Measurements from ENCODE around the gene TENT4A.

Gene TENT4A

DNA sequence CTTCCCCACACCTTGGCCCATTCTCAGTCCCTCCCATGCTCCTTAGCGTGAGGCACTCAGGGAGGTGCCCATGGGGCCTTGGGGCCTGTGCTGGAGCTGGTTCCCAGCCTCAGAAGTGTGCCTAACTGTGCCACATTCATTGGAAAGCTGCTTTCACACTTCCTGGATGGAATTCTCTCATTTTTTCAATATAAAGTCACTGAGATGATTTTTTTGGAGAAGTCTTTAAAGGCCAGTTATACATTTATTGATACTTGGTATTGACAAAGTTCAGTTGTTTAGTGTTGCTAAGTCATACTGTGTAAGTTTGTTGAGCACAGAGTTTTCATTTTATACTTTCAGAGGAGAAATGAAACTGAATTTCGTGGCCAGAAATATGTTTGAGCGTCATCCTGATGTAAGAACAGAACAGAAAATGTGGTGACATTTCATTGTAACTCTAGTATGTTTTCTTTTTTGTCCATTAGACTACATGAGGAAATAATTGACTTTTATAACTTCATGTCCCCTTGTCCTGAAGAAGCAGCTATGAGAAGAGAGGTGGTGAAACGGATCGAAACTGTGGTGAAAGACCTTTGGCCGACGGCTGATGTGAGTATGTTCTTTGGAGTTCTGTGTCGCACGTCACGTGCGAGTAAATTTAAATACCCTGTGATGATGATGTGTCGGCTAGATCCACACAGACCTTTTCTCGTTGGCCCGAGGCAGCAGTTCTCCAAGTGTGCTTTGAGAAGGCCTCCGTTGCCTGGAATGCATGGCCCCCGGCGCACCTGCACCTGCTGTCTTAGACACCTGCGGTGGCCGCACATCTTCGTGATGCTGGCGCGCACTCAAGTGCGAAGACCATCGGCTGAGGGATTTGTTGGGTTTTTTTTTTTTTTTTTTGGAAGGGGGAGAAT, 24.1 kb downstream of the TENT4A start:
- Histone ChIP-seq H3K27ac (ENCODE audit: insufficient read depth, low read length, poor library complexity, severe bottlenecking) (no peak overlapping the region), H3K4me3 (ENCODE audit: insufficient read depth, low read depth, low read length, poor library complexity, severe bottlenecking) (no peak overlapping the region)
- DNase-seq = no peak

DNA sequence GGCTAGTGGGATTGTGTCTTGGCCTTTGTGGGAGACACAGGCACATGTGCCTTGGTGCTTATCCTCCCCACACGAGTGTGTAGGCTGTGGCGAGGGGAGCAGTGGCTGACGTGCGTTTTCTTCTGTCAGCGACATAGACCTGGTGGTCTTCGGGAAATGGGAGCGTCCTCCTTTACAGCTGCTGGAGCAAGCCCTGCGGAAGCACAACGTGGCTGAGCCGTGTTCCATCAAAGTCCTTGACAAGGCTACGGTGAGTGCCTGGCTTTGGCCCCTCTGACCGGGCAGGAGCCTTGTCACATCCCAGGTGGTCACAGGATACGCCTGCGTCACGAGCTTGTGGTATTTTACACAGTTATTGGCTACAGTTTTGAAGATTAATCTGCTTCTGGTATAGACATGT, 26.4 kb downstream of the TENT4A start:
- no peaks in the 10 kb centered on the region for H3K4me1 ChIP-seq (ENCODE audit: control insufficient read depth, insufficient read depth, low read length, poor library complexity, severe bottlenecking)
- H3K4me3 ChIP-seq (ENCODE audit: insufficient read depth, low read depth, low read length, poor library complexity, severe bottlenecking) = no peak overlapping the region
- H3K27me3 ChIP-seq (replicated peaks; ENCODE audit: control insufficient read depth, insufficient read depth, low read length, poor library complexity, severe bottlenecking) = no peaks in the 10 kb centered on the region
- DNase-seq = no peak
- peaks cover 58% of the 10 kb centered on the region for H3K36me3 ChIP-seq (ENCODE audit: control insufficient read depth, insufficient read depth, low read length)
- no peaks in the 10 kb centered on the region for H3K9me3 ChIP-seq (ENCODE audit: control insufficient read depth, low read length)
- no peak overlapping the region for H3K27ac ChIP-seq (ENCODE audit: insufficient read depth, low read length, poor library complexity, severe bottlenecking)

More for the DNA sequence above, 24.1 kb downstream of the TENT4A start:
- Histone ChIP-seq H3K27me3 (replicated peaks; ENCODE audit: control insufficient read depth, insufficient read depth, low read length, poor library complexity, severe bottlenecking) (no peaks in the 10 kb centered on the region), H3K4me1 (ENCODE audit: control insufficient read depth, insufficient read depth, low read length, poor library complexity, severe bottlenecking) (no peaks in the 10 kb centered on the region), H3K36me3 (ENCODE audit: control insufficient read depth, insufficient read depth, low read length) (peaks cover 40% of the 10 kb centered on the region), H3K9me3 (ENCODE audit: control insufficient read depth, low read length) (no peaks in the 10 kb centered on the region)

DNA sequence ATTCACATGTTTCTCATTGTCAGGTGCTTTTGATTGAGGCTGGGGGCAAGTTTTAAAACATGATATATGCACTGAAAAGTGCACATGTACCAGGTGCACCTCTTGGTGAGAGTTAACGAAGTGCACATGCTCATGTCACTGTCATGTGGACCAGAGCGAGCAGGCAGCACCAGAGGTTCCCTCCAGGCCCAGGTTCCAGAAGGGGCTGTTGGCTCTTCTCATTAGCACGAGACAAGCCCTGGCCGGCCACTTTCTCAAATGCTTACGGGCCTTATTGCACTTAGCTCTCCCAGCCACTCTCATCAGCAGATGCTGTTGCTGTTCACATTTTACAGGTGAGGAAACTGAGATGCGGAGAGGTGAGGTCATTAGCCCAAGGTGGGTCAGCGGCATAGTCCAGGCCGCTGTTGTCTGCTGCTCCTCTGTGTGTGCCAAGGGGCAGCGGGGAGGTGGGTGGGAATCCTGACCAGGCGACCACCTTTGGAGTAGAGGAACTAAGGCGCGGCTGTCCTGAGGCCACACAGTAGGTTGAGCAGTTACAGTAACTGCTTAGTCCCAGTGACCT, 27.4 kb downstream of the TENT4A start:
- Histone ChIP-seq H3K4me3 (ENCODE audit: insufficient read depth, low read depth, low read length, poor library complexity, severe bottlenecking) (no peak overlapping the region), H3K4me1 (ENCODE audit: control insufficient read depth, insufficient read depth, low read length, poor library complexity, severe bottlenecking) (no peaks in the 10 kb centered on the region), H3K27me3 (replicated peaks; ENCODE audit: control insufficient read depth, insufficient read depth, low read length, poor library complexity, severe bottlenecking) (no peaks in the 10 kb centered on the region), H3K27ac (ENCODE audit: insufficient read depth, low read length, poor library complexity, severe bottlenecking) (no peak overlapping the region), H3K36me3 (ENCODE audit: control insufficient read depth, insufficient read depth, low read length) (peaks cover 58% of the 10 kb centered on the region), H3K9me3 (ENCODE audit: control insufficient read depth, low read length) (no peaks in the 10 kb centered on the region)
- DNase-seq = no peak

DNA sequence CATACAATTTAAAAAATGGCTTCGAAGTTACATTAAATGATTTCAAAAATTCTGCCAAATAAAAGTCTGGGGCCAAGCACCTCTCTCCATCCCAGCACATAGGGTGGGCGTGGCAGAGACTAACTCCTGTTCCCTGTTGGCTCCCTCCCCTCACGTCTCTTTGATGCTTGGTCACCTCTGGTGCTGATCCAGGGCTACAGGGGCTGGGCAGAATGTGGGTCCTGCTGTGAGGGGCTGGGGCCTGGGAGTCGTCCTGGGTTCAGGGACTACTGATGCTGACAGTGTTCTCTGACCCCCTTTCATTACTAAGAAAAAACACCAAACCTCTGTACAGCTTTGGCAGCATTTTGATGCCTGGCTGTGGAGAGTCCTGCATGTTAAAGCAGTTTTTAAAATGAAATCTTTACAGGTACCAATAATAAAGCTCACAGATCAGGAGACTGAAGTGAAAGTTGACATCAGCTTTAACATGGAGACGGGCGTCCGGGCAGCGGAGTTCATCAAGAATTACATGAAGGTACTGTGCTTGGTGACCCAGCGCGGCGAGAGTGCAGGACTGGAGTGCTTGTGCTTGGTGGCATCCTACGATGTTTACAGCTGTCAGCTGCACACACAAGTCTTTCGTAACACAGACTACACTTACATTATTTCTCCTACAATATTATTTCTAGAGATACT, 29.0 kb downstream of the TENT4A start:
- peaks cover 71% of the 10 kb centered on the region for H3K36me3 ChIP-seq (ENCODE audit: control insufficient read depth, insufficient read depth, low read length)
- H3K4me1 ChIP-seq (ENCODE audit: control insufficient read depth, insufficient read depth, low read length, poor library complexity, severe bottlenecking) = no peaks in the 10 kb centered on the region
- no peak overlapping the region for H3K4me3 ChIP-seq (ENCODE audit: insufficient read depth, low read depth, low read length, poor library complexity, severe bottlenecking)
- no peaks in the 10 kb centered on the region for H3K9me3 ChIP-seq (ENCODE audit: control insufficient read depth, low read length)
- no peak for DNase-seq
- H3K27ac ChIP-seq (ENCODE audit: insufficient read depth, low read length, poor library complexity, severe bottlenecking) = no peak overlapping the region
- no peaks in the 10 kb centered on the region for H3K27me3 ChIP-seq (replicated peaks; ENCODE audit: control insufficient read depth, insufficient read depth, low read length, poor library complexity, severe bottlenecking)

DNA sequence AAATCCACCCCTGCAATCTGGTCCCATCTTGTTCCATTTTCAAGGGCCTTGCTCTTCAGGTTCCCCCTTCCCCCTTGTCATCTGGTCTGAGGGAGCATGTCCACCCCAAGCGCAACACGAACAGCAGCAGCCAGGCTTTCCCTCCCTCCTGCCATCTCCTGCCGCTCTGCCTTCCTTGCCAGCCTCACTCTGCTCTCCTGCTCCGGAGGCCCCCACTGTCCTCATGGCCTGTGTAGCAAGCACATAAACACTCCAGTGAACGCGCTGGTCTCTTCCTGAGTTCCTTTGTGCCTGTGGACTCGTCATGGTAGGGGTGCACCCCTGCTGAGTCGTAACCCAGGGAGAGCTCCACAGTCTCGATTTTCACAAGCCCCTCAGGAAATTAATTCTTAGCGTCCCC, 29.9 kb downstream of the TENT4A start:
- H3K4me3 ChIP-seq (ENCODE audit: insufficient read depth, low read depth, low read length, poor library complexity, severe bottlenecking) = no peak overlapping the region
- H3K36me3 ChIP-seq (ENCODE audit: control insufficient read depth, insufficient read depth, low read length) = peaks cover 65% of the 10 kb centered on the region
- no peaks in the 10 kb centered on the region for H3K9me3 ChIP-seq (ENCODE audit: control insufficient read depth, low read length)
- no peak overlapping the region for H3K27ac ChIP-seq (ENCODE audit: insufficient read depth, low read length, poor library complexity, severe bottlenecking)
- no peaks in the 10 kb centered on the region for H3K4me1 ChIP-seq (ENCODE audit: control insufficient read depth, insufficient read depth, low read length, poor library complexity, severe bottlenecking)
- DNase-seq = no peak
- no peaks in the 10 kb centered on the region for H3K27me3 ChIP-seq (replicated peaks; ENCODE audit: control insufficient read depth, insufficient read depth, low read length, poor library complexity, severe bottlenecking)

DNA sequence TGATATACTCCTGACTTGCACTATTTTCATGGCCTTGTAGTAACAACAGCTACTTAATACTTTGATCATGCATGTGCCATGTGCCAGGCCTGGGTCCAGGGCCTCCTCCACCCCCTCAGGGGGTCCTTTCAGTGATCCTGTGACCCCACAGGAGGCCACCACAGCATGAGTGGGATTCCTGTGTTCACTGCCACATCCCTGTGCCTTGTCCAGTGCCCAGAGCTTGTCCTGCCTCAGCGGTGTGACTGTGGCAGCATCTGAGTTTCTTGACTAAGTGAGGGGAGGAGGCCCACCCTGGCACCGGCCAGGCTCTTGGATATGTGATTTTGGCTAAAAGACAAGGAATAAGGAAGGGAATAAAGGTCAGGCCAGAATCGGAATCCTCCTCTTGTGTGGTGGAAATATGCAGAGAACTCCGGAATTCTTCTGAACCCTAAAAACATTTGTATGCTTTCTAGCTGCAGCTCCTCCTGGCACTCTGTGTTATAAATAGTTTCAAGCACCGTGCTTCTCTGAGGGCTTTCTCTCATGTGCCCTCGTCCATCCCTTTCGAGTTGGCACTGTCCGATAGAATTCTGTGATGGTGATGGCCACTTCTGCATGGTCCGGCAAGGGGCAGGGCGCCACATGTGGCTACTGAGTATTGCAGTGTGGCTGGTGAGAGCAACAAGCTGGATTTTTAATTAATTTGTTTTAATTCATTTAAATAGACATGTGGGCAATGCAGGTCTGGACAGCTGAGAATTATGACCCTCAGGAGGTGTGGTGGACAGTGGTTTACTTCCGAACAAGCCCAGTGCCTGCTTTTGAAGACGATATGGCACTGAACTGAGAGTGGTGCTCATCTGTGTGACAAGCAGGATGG, 31.8 kb downstream of the TENT4A start:
- H3K4me3 ChIP-seq (ENCODE audit: insufficient read depth, low read depth, low read length, poor library complexity, severe bottlenecking) = no peak overlapping the region
- no peaks in the 10 kb centered on the region for H3K4me1 ChIP-seq (ENCODE audit: control insufficient read depth, insufficient read depth, low read length, poor library complexity, severe bottlenecking)
- H3K9me3 ChIP-seq (ENCODE audit: control insufficient read depth, low read length) = no peaks in the 10 kb centered on the region
- no peak for DNase-seq
- peaks cover 71% of the 10 kb centered on the region for H3K36me3 ChIP-seq (ENCODE audit: control insufficient read depth, insufficient read depth, low read length)
- no peak overlapping the region for H3K27ac ChIP-seq (ENCODE audit: insufficient read depth, low read length, poor library complexity, severe bottlenecking)
- no peaks in the 10 kb centered on the region for H3K27me3 ChIP-seq (replicated peaks; ENCODE audit: control insufficient read depth, insufficient read depth, low read length, poor library complexity, severe bottlenecking)

DNA sequence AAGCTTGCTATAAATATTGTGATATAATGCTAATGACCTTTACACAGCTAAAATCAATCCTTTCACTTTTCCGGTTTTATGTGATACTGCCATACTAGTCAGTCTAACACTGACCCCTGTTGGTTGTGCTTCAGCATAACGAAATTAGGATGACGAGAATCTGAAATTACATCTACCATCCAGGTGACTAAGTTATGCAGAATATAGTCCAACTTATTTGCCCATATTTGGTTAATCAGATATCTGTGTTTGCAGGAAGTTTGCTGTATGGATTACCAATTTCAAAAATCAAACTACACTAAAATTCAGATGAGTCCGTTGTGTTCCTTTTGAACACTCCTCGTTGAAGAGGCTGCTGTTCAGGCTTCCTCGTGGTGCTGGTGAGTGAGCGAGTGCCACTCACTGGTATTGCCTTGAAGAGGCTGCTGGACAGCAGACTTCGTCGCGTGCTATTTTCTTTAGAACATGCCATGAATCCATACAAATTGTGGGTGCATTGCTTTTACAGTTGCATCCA, 32.5 kb downstream of the TENT4A start:
- Histone ChIP-seq H3K4me1 (ENCODE audit: control insufficient read depth, insufficient read depth, low read length, poor library complexity, severe bottlenecking) (no peaks in the 10 kb centered on the region), H3K27ac (ENCODE audit: insufficient read depth, low read length, poor library complexity, severe bottlenecking) (no peak overlapping the region), H3K4me3 (ENCODE audit: insufficient read depth, low read depth, low read length, poor library complexity, severe bottlenecking) (no peak overlapping the region), H3K9me3 (ENCODE audit: control insufficient read depth, low read length) (no peaks in the 10 kb centered on the region), H3K27me3 (replicated peaks; ENCODE audit: control insufficient read depth, insufficient read depth, low read length, poor library complexity, severe bottlenecking) (no peaks in the 10 kb centered on the region), H3K36me3 (ENCODE audit: control insufficient read depth, insufficient read depth, low read length) (peaks cover 71% of the 10 kb centered on the region)
- DNase-seq = peak in 1 of 3 donors; percentile 10

DNA sequence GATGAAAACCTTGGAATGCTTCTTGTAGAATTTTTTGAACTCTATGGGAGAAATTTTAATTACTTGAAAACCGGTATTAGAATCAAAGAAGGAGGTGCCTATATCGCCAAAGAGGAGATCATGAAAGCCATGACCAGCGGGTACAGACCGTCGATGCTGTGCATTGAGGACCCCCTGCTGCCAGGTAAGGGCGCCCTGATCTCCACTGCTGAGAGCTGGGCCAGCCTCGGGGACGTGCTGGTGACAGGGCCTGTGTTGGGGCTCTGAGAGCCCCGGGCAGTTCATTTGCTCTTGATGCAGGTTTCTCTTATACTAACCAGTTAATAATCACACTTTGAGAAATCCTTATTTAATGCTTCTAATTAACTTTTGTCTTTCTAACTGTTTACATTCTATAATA, 33.0 kb downstream of the TENT4A start:
- Histone ChIP-seq H3K27me3 (replicated peaks; ENCODE audit: control insufficient read depth, insufficient read depth, low read length, poor library complexity, severe bottlenecking) (no peaks in the 10 kb centered on the region), H3K27ac (ENCODE audit: insufficient read depth, low read length, poor library complexity, severe bottlenecking) (no peak overlapping the region), H3K4me3 (ENCODE audit: insufficient read depth, low read depth, low read length, poor library complexity, severe bottlenecking) (no peak overlapping the region), H3K9me3 (ENCODE audit: control insufficient read depth, low read length) (no peaks in the 10 kb centered on the region), H3K4me1 (ENCODE audit: control insufficient read depth, insufficient read depth, low read length, poor library complexity, severe bottlenecking) (no peaks in the 10 kb centered on the region), H3K36me3 (ENCODE audit: control insufficient read depth, insufficient read depth, low read length) (peaks cover 72% of the 10 kb centered on the region)
- no peak for DNase-seq

DNA sequence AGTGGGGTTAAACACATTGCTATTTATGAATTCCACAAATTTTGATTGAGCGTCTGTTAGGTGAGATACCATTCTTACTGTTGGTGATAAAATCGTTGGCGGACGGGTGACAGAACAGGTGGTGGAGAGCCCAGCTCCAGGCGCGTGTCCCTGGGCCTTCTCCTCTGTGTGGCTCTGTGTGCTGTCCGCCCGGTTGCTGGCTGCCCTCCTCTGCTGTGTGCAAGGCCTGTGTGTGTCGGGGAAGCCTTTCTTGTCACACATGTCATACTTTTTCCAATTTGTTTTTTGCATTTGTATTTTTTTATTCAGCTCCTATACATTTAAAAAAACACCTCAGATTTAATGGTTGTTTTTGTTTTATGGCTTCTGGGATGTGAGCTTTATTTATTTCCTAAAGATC, 33.9 kb downstream of the TENT4A start:
- DNase-seq = no peak
- no peaks in the 10 kb centered on the region for H3K4me1 ChIP-seq (ENCODE audit: control insufficient read depth, insufficient read depth, low read length, poor library complexity, severe bottlenecking)
- H3K9me3 ChIP-seq (ENCODE audit: control insufficient read depth, low read length) = no peaks in the 10 kb centered on the region
- H3K36me3 ChIP-seq (ENCODE audit: control insufficient read depth, insufficient read depth, low read length) = peaks cover 73% of the 10 kb centered on the region
- no peak overlapping the region for H3K4me3 ChIP-seq (ENCODE audit: insufficient read depth, low read depth, low read length, poor library complexity, severe bottlenecking)
- no peak overlapping the region for H3K27ac ChIP-seq (ENCODE audit: insufficient read depth, low read length, poor library complexity, severe bottlenecking)
- no peaks in the 10 kb centered on the region for H3K27me3 ChIP-seq (replicated peaks; ENCODE audit: control insufficient read depth, insufficient read depth, low read length, poor library complexity, severe bottlenecking)
